ENCODE results near the gene NINL.

NINL gene

GRCh38 chr20:25470045-25470444 lies 115.3 kb downstream of the NINL start:
- Histone ChIP-seq H3K9me3 (ENCODE audit: control insufficient read depth, insufficient read depth, low read length) (no peaks in the 10 kb centered on the region), H3K79me2 (ENCODE audit: control insufficient read depth, low read length) (no peaks in the 10 kb centered on the region), H3K27me3 (ENCODE audit: control insufficient read depth, low read length) (no peaks in the 10 kb centered on the region), H3K36me3 (ENCODE audit: control insufficient read depth, low read length) (no peaks in the 10 kb centered on the region), H3K9me2 (replicated peaks; ENCODE audit: control insufficient read depth, low read length) (no peaks in the 10 kb centered on the region), H3K4me2 (ENCODE audit: low read length) (no peak overlapping the region), H4K20me1 (ENCODE audit: control insufficient read depth, insufficient read depth, low read depth, low read length) (no peaks in the 10 kb centered on the region), H3K4me1 (ENCODE audit: control insufficient read depth, low read length) (no peaks in the 10 kb centered on the region), H3F3A (ENCODE audit: control insufficient read depth, insufficient read depth) (no peaks in the 10 kb centered on the region), H3K27ac (ENCODE audit: low read depth, low read length) (no peak overlapping the region), H3K4me3 (ENCODE audit: low read length) (no peak overlapping the region)
- no peak for TF ChIP-seq EZH2phosphoT487 (IDR thresholded peaks at IDR 0.05; ENCODE audit: borderline replicate concordance, low read length)
- TF ChIP-seq CTCF (IDR thresholded peaks at IDR 0.05; ENCODE audit: low read depth, low read length, poor library complexity, severe bottlenecking) = peak; percentile 65

DNA sequence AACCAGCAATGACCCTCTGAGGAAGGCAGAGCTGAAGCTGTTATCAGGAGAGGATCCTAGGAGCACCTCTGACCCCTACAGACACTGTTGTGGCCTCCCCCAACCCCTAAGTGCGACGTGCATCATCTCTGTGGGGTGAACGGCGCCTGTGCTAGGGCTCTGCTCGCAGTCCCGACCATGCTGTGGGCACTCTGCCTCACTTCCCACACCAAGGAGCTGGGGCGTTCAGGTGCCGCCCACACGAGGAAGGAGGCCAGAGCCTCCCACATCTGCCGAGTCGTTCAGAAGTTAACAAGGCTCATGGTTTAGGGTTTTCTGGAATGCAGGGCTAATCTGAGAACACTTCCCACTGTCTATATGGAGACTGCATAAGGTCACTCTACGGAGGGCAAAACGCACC lies 115.8 kb downstream of the NINL start:
- TF ChIP-seq EZH2phosphoT487 (IDR thresholded peaks at IDR 0.05; ENCODE audit: borderline replicate concordance, low read length) (no peak), CTCF (IDR thresholded peaks at IDR 0.05; ENCODE audit: low read depth, low read length, poor library complexity, severe bottlenecking) (no peak)
- H3F3A ChIP-seq (ENCODE audit: control insufficient read depth, insufficient read depth) = no peaks in the 10 kb centered on the region
- H3K4me2 ChIP-seq (ENCODE audit: low read length) = no peak overlapping the region
- no peaks in the 10 kb centered on the region for H3K36me3 ChIP-seq (ENCODE audit: control insufficient read depth, low read length)
- H3K27me3 ChIP-seq (ENCODE audit: control insufficient read depth, low read length) = no peaks in the 10 kb centered on the region
- H3K27ac ChIP-seq (ENCODE audit: low read depth, low read length) = no peak overlapping the region
- H3K4me3 ChIP-seq (ENCODE audit: low read length) = no peak overlapping the region
- H3K9me2 ChIP-seq (replicated peaks; ENCODE audit: control insufficient read depth, low read length) = no peaks in the 10 kb centered on the region
- H3K9me3 ChIP-seq (ENCODE audit: control insufficient read depth, insufficient read depth, low read length) = no peaks in the 10 kb centered on the region
- no peaks in the 10 kb centered on the region for H3K79me2 ChIP-seq (ENCODE audit: control insufficient read depth, low read length)
- H4K20me1 ChIP-seq (ENCODE audit: control insufficient read depth, insufficient read depth, low read depth, low read length) = no peaks in the 10 kb centered on the region
- H3K4me1 ChIP-seq (ENCODE audit: control insufficient read depth, low read length) = no peaks in the 10 kb centered on the region

DNA sequence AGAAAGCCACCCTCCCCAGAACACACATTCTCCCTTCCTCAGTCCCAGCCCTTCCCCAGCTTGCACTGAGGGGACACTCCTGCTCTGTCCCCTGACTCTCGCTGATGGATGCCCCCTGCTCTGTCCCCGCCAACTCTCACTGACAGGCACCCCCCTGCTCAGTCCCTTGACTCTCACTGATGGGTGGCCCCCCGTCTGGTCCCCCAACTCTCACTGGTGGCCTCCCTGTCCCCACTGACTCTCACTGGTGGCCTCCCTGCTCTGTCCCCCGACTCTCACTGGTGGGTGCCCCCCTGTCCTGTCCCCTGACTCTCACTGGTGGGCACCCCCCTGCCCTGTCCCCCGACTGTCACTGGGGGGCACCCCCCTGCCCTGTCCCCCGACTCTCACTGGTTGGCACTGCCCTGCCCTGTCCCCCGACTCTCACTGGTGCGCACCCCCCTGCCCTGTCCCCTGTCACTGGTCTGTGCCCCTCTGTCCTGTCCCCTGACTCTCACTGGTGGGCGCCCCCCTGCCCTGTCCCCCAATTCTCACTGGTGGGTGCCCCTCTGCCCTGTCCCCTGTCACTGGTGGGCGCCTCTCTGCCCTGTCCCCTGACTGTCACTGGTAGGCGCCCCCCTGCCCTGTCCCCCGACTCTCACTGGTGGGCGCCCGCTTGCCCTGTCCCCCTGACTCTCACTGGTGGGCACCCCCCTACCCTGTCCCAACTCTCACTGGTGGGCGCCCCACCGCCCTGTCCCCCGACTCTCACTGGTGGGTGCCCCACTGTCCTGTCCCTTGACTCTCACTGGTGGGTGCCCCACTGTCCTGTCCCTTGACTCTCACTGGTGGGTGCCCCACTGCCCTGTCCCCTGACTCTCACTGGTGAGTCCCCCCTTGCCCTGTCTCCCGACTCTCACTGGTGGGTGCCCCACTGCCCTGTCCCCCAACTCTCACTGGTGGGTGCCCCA lies 116.9 kb downstream of the NINL start:
- Histone ChIP-seq H3F3A (ENCODE audit: control insufficient read depth, insufficient read depth) (no peaks in the 10 kb centered on the region), H3K79me2 (ENCODE audit: control insufficient read depth, low read length) (no peaks in the 10 kb centered on the region), H3K9me2 (replicated peaks; ENCODE audit: control insufficient read depth, low read length) (no peaks in the 10 kb centered on the region), H3K27me3 (ENCODE audit: control insufficient read depth, low read length) (no peaks in the 10 kb centered on the region), H3K9me3 (ENCODE audit: control insufficient read depth, insufficient read depth, low read length) (no peaks in the 10 kb centered on the region), H3K4me2 (ENCODE audit: low read length) (no peak overlapping the region), H3K27ac (ENCODE audit: low read depth, low read length) (no peak overlapping the region), H3K36me3 (ENCODE audit: control insufficient read depth, low read length) (no peaks in the 10 kb centered on the region), H3K4me1 (ENCODE audit: control insufficient read depth, low read length) (no peaks in the 10 kb centered on the region), H4K20me1 (ENCODE audit: control insufficient read depth, insufficient read depth, low read depth, low read length) (no peaks in the 10 kb centered on the region), H3K4me3 (ENCODE audit: low read length) (no peak overlapping the region)
- no peak for TF ChIP-seq EZH2phosphoT487 (IDR thresholded peaks at IDR 0.05; ENCODE audit: borderline replicate concordance, low read length)
- TF ChIP-seq CTCF (IDR thresholded peaks at IDR 0.05; ENCODE audit: low read depth, low read length, poor library complexity, severe bottlenecking) = no peak

All from DOHH2 (cell line).